NCI-H1694 (cell line): ENCODE measurements around the gene CSAG2.
"Not testable (repeated sequence)": the region's sequence is repeated elsewhere in the genome, so short reads cannot be mapped to it uniquely, and the experiment has no call there.

ENCODE experiments used
- DNase-seq: peaks from one replicate; lab custom pipeline; 2025; lab: John Stamatoyannopoulos, UW

CSAG2 gene

GRCh38 chrX:152709173-152709572, at the start of gene CSAG2:
Gene CSAG2 (minus strand): TSS chrX:152709273. CDS start chrX:152709112, 161 bp downstream.
- DNase-seq: not testable (repeated sequence)

GRCh38 chrX:152754871-152755270, 45.8 kb upstream of the CSAG2 start:
- DNase-seq: not testable (repeated sequence)

- not testable (repeated sequence) for DNase-seq
Observed at GRCh38 chrX:152753686-152754650, 44.9 kb upstream of the CSAG2 start, which contains the start of gene MAGEA2. Gene MAGEA2 (minus strand): TSS chrX:152753842. CDS start chrX:152751363, 2,479 bp downstream.

GRCh38 chrX:152738560-152738959, 29.5 kb upstream of the CSAG2 start:
- no peak for DNase-seq

GRCh38 chrX:152736528-152736927, 27.5 kb upstream of the CSAG2 start:
- DNase-seq: not testable (repeated sequence)

GRCh38 chrX:152735860-152736511, 26.9 kb upstream of the CSAG2 start:
- DNase-seq: no peak

- DNase-seq: no peak
Observed at GRCh38 chrX:152735101-152735500, 26.0 kb upstream of the CSAG2 start.

GRCh38 chrX:152734143-152734858, 25.2 kb upstream of the CSAG2 start:
- not testable (repeated sequence) for DNase-seq

GRCh38 chrX:152733261-152733975, 24.3 kb upstream of the CSAG2 start, which contains the start of the genes CSAG1 and MAGEA12:
Gene CSAG1 (minus strand): TSS chrX:152733721. CDS start chrX:152732460, 1,261 bp downstream.
Gene MAGEA12 (plus strand): TSS chrX:152733757. CDS start chrX:152736162, 2,405 bp downstream.
- DNase-seq: peak; percentile 75

GRCh38 chrX:152725409-152725808, 16.3 kb upstream of the CSAG2 start:
- DNase-seq: no peak

- DNase-seq: not testable (repeated sequence)
Observed at GRCh38 chrX:152713815-152714787, 5.0 kb upstream of the CSAG2 start, which contains the start of gene MAGEA2B. Gene MAGEA2B (plus strand): TSS chrX:152714628. CDS start chrX:152717107, 2,479 bp downstream.

- DNase-seq: not testable (repeated sequence)
Observed at GRCh38 chrX:152713195-152713594, 4.1 kb upstream of the CSAG2 start.

- not testable (repeated sequence) for DNase-seq
Observed at GRCh38 chrX:152706500-152706899, 2.6 kb downstream of the CSAG2 start.

GRCh38 chrX:152700390-152700789, 8.7 kb downstream of the CSAG2 start:
- DNase-seq: not testable (repeated sequence)

GRCh38 chrX:152697952-152698931, 10.8 kb downstream of the CSAG2 start, which contains the start of gene MAGEA3:
Gene MAGEA3 (plus strand): TSS chrX:152698794. CDS start chrX:152700833, 2,039 bp downstream.
- DNase-seq: not testable (repeated sequence)

GRCh38 chrX:152681012-152681411, 28.1 kb downstream of the CSAG2 start:
- DNase-seq: not testable (repeated sequence)

- not testable (repeated sequence) for DNase-seq
Observed at GRCh38 chrX:152674652-152675051, 34.4 kb downstream of the CSAG2 start.

- DNase-seq: no peak
Observed at GRCh38 chrX:152674135-152674534, 34.9 kb downstream of the CSAG2 start.
